ENCODE data around the gene NOTCH1. TPM values are rescaled to one million over a fixed set of nuclear protein-coding genes. Genes with fewer than 3 reads are reported as not detected.

NOTCH1 gene
- total and polyA plus RNA-seq, 2 of the 8 experiments (the other 6 are each of a cell fraction or from before 2014, with no cell fraction given): 6.9 to 55.6 TPM

DNA sequence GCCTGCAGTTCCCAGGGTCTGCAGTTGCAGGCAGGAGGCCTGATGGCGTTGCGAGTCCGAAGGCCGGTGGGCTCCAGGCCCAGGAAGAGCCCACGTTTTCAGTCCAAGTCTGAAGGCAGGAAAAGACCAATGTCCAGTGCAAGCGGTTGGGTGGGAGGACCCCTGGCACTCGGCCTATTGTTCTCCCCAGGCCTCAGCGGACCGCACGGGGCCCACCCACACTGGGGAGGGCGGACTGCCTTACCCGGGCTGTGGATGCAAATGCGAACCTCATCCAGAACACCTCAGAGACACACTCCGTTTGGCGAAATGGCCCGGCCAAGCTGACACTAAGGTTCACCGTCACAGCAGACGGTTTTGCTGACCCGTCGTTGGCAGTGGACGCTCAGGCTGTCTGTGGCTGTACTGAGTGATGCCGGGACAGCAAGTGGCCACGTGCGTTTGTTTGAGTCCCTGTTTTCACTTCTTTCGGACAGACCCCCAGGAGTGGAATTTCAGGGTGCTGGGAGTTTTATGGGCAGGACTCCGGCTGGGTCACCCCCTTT, 52.8 kb downstream of the NOTCH1 start:
- H4K5ac ChIP-seq (ENCODE audit: insufficient read length, low read depth, low read length): no peak overlapping the region
- DNase-seq (ENCODE audit: low read depth in 1 of 2, low spot score in 2 of 2) (no peak), FAIRE-seq (no peak)
- H3K9ac ChIP-seq (replicated peaks in 1 of 4; ENCODE audit: extremely low read depth in 1 of 4, low read depth in 3 of 4, low read length in 3 of 4): no peak overlapping the region; a peak in 1 of 7 replicates
- peaks cover 2 to 21% (median 12%) of the 10 kb centered on the region in 4 experiments; a peak in 5 of 8 replicates for H3K36me3 ChIP-seq (ENCODE audit: control insufficient read depth in 2 of 4, insufficient read depth in 4 of 4, low read length in 3 of 4)
- no peak overlapping the region for H3K23ac ChIP-seq (ENCODE audit: insufficient read length)
- no peak overlapping the region for H3K4me2 ChIP-seq (ENCODE audit: insufficient read depth in 1 of 2, low read depth in 2 of 2, low read length in 2 of 2)
- H2BK12ac ChIP-seq (ENCODE audit: low read depth, low read length): no peak overlapping the region
- H3K18ac ChIP-seq (ENCODE audit: extremely low read depth, low read length): no peak overlapping the region
- H3K4me3 ChIP-seq (ENCODE audit: extremely low read depth in 1 of 4, insufficient read depth in 2 of 4, low read depth in 3 of 4, low read length in 4 of 4): no peak overlapping the region
- H3K56ac ChIP-seq (replicated peaks; ENCODE audit: insufficient read length, low read depth, low read length): no peak overlapping the region
- no peak overlapping the region for H3K14ac ChIP-seq (ENCODE audit: insufficient read length)
- no peak overlapping the region for H2BK15ac ChIP-seq (ENCODE audit: low read length)
- no peak overlapping the region for H2AFZ ChIP-seq (ENCODE audit: low read length)
- no peaks in the 10 kb centered on the region for H3K79me2 ChIP-seq (ENCODE audit: control insufficient read depth in 1 of 2, insufficient read depth in 2 of 2, low read length in 2 of 2)
- ChIA-PET POLR2A (ENCODE audit: partially characterized antibody) (interaction anchor here (1.1 to 1.4 kb wide), 3 partner anchors 8 to 15 kb away, joined by 3 to 6 read pairs (median 5); no protein-coding TSS in a partner anchor), CTCF (ENCODE audit: partially characterized antibody) (interaction anchor here (1.1 to 1.4 kb wide), 2 partner anchors 10 to 137 kb away, joined by 4 to 5 read pairs; no protein-coding TSS in a partner anchor)
- peak overlapping the region; percentile 28; the same call in 1 of the 2 replicates for H4K8ac ChIP-seq (ENCODE audit: extremely low read depth, insufficient read depth, low read length)
- peaks cover 0 to 10% of the 10 kb centered on the region in 2 experiments for H4K20me1 ChIP-seq (replicated peaks in 1 of 2; ENCODE audit: control insufficient read depth in 1 of 2, insufficient read depth in 2 of 2, low read length in 2 of 2)
- no peak overlapping the region for H3K27ac ChIP-seq (ENCODE audit: low read depth, low read length)
- H3K9me3 ChIP-seq (ENCODE audit: insufficient read depth in 2 of 2, low read depth in 1 of 2, low read length in 1 of 2): no peaks in the 10 kb centered on the region
- H2BK120ac ChIP-seq (replicated peaks; ENCODE audit: low read depth, low read length): no peak overlapping the region
- H3K79me1 ChIP-seq (ENCODE audit: low read depth, low read length): no peaks in the 10 kb centered on the region
- H2BK20ac ChIP-seq (ENCODE audit: low read length): no peak overlapping the region
- no peaks in the 10 kb centered on the region for H3K27me3 ChIP-seq (replicated peaks in 1 of 4; ENCODE audit: control insufficient read depth in 3 of 4, extremely low read depth in 1 of 4, insufficient read depth in 3 of 4, low read length in 3 of 4)
- H4K91ac ChIP-seq (replicated peaks; ENCODE audit: insufficient read length, low read length): no peak overlapping the region
- H3K23me2 ChIP-seq (ENCODE audit: low read depth, low read length): no peaks in the 10 kb centered on the region
- WGBS, 2 experiments (ENCODE audit: extremely low coverage in 1 of 2, insufficient coverage in 1 of 2, insufficient read length in 1 of 2, insufficient replicate concordance in 2 of 2, low coverage in 1 of 2, low lambda C conversion rate in 2 of 2, missing lambda C conversion rate in 1 of 2): 90% methylated on average over 26 of the region's 26 CpGs; no CpG with 5 or more reads in 1 of the 2 experiments
- H2AK5ac ChIP-seq (ENCODE audit: low read depth, low read length): no peak overlapping the region
- no peak overlapping the region for H2BK5ac ChIP-seq (ENCODE audit: low read depth, low read length)
- no peak overlapping the region for H3K4ac ChIP-seq (replicated peaks; ENCODE audit: insufficient read length, low read depth, low read length)
- H3K4me1 ChIP-seq (replicated peaks in 1 of 4; ENCODE audit: control insufficient read depth in 3 of 4, insufficient read depth in 4 of 4, low read length in 3 of 4): no peaks in the 10 kb centered on the region; a peak in 1 of 7 replicates
- TF ChIP-seq PHF8 (conservative IDR thresholded peaks at IDR 0.05; ENCODE audit: low read depth, low read length) (no peak), RBBP5 (IDR thresholded peaks at IDR 0.05; ENCODE audit: borderline replicate concordance, low read depth, low read length) (no peak), TEAD4 (IDR thresholded peaks at IDR 0.05; ENCODE audit: low read depth, low read length) (no peak), CBX5 (IDR thresholded peaks at IDR 0.05; ENCODE audit: low read depth, low read length) (no peak), SAP30 (IDR thresholded peaks at IDR 0.05; ENCODE audit: insufficient read depth, insufficient replicate concordance, low read length) (no peak), CEBPB (IDR thresholded peaks at IDR 0.05; ENCODE audit: low read depth, low read length) (no peak), EGR1 (IDR thresholded peaks at IDR 0.05; ENCODE audit: borderline replicate concordance, low read depth, low read length) (no peak), NRF1 (IDR thresholded peaks at IDR 0.05; ENCODE audit: low read depth, low read length) (no peak), HDAC6 (IDR thresholded peaks at IDR 0.05; ENCODE audit: low read depth, low read length) (no peak), NANOG (IDR thresholded peaks at IDR 0.05; ENCODE audit: insufficient read depth, low read depth, low read length, poor library complexity, severe bottlenecking) (no peak), SP1 (IDR thresholded peaks at IDR 0.05; ENCODE audit: low read depth, low read length) (no peak), POLR2A (IDR thresholded peaks at IDR 0.05; ENCODE audit: control extremely low read depth in 1 of 2, low read depth in 2 of 2, low read length in 2 of 2) (no peak)
- TF ChIP-seq, protein P1, sequence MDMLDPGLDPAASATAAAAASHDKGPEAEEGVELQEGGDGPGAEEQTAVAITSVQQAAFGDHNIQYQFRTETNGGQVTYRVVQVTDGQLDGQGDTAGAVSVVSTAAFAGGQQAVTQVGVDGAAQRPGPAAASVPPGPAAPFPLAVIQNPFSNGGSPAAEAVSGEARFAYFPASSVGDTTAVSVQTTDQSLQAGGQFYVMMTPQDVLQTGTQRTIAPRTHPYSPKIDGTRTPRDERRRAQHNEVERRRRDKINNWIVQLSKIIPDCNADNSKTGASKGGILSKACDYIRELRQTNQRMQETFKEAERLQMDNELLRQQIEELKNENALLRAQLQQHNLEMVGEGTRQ (IDR thresholded peaks at IDR 0.05; ENCODE audit: low read length): no peak
